ENCODE measurements around the gene RSPH9.

The RSPH9 gene

DNA sequence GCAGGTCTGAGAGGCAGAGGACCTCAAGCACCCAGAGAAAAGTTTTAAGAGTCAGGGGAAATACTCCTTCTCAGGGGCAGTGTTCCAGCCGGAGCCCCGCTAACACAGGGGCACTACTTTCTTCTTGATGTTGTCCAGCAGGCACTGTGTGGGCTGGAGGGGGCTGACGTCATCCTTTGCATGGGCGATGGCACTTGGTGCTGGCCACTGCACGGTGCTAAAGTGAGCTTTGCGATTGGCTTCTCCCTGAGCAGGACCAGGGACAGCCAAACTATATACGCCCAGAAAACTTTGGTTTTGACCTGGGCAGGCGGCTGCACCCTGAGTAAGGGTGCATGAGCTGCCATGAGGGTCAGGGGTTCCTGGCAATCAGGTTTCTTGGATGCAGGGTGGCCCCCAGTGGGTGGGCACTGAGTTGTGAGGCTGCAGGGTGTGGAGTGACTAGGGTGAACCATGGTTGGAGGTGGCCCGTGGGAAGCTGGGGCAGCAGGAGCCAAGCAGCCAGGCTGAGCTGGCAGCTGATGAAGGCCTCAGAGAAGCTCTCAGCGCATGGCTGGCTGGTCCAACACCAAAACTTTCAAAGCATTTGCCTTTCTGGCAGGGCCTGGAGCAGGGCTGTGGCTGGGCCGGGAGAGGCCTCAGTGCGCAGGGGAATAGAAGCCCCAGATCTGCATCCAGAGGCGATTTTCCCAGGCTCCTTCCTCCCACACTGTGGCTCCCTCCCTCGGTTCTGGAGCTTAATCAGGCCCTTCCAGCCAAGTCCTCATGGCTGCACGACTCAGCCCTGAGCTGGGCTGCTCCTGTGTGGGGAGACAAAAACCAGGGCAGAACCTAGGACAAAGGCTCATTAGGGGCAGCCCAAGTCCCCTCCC lies 24.4 kb downstream of the RSPH9 start:
- DNase-seq = no peak

DNA sequence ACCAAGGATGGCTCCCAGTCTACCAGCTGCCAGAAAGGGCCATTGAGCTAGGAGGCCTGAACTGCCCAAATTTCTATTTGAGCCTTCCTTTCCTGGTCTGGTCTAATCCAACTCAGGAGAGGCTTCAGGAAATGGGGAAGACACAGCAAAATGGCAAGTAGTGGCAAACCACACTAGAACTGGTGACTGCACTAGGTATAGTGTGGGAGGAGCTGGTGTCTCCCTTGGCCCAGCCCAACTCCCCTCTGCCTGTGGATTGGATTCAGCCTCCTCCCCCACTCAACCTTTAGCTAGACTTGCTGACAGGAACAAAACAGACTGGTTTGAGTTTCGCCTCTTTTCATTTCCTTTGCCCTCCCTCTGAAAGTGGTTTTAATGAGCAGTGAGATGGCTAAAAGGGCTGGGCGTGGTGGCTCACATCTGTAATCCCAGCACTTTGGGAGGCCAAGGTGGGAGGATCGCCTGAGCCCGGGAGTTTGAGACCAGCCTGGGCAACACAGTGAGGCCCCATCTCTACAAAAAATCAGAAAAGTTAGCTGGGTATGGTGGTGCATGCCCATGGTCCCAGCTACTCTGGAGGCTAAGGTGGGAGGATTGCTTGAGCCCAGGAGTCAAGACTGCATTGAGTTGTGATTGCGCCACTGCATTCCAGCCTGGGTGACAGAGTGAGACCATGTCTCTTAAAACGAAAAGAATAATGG lies 25.2 kb downstream of the RSPH9 start:
- DNase-seq = no peak

DNA sequence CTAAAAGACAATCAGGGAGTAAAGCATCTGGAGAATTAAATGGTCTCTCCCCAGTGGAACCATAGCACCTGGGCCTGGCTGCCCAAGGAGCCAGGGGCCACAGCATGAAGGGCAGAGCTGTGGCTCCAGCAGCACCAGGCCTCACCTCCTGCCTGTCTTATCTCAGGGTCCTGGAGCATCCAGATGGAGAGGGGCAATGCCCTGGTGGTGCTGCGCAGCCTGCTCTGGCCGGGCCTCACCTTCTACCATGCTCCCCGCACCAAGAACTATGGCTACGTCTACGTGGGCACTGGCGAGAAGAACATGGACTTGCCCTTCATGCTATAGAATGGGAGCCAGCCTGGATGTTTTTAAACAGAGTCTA lies 25.8 kb downstream of the RSPH9 start:
- no peak for DNase-seq

DNA sequence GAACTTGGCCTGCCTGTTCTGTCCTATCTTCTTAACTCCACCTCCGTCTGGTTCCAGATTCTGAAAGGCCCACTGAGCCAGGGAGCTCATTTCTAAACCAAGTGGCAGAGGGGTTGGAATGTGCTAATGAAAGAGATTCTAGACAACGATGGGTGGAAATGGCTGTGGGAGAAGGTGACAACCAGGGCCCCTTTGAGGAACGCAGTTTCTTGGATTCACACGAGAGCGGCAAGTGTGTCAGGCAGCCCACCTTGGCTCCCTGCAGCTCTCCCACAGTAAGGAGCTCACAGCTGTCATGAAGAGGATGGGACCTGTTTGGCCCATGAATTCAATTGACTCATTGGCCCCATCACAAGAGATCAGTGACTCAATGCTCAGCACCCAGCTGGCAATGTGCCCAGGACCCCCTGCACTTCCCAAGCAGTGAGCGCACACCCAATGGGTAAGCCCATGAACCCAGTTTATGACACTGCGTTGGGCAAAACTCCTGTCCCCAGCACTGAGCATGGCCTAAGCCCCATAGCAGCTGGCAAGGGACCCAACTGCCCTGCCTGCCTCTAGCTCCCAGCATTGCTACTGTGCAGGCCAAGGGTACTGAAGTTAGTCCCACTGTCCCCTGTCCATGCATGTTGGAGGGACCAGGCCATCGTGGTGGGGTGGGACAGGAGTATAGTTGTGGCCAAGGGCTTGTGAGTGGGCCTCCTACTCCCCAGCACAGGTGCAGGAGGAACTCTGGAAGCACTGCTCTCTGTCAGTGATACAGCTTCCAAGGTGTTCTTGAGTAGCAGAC lies 26.4 kb downstream of the RSPH9 start:
- DNase-seq = no peak

DNA sequence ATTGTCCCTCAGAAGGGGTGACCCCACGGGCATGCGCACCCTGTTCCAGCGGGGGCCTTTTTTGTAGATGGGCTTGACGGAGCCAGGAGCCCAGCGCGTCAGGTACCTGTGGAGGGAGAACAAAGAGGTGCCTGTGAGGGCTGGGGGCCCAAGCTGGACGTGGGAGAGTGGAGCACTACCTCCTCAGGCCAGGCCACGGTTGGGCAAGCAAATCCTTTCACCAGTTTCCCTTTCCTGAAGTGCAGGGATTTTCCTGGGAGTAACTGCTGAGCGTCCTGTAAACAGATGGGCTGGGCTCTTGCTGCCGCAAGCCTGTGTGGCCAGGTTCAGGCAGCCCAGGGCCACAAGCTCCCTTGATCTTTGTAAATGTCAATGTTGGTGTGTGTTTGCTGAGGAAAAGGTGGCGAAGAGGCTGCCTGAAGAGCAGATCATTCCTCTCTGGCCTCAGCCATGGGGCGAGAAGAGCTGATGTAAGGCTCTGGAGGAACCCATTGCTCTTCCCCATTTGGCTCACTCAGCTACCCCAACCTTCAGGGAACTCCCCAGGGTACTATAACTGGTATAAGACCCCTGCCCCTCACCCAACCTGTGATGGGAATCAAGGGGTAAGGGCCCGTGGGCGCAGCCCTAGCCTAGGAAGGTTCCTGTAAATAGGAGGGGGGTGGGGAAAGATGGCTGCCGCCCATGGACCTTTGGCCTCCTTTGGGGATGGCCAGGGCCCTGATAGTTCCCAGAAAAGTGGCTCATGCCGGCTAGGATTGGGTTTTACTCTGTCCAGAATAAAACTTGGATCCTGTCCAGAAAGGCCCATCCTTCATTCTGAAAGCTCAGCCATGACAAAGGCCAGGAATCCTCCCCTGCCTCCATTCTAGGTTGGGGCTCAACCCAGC lies 27.2 kb downstream of the RSPH9 start:
- DNase-seq = no peak

DNA sequence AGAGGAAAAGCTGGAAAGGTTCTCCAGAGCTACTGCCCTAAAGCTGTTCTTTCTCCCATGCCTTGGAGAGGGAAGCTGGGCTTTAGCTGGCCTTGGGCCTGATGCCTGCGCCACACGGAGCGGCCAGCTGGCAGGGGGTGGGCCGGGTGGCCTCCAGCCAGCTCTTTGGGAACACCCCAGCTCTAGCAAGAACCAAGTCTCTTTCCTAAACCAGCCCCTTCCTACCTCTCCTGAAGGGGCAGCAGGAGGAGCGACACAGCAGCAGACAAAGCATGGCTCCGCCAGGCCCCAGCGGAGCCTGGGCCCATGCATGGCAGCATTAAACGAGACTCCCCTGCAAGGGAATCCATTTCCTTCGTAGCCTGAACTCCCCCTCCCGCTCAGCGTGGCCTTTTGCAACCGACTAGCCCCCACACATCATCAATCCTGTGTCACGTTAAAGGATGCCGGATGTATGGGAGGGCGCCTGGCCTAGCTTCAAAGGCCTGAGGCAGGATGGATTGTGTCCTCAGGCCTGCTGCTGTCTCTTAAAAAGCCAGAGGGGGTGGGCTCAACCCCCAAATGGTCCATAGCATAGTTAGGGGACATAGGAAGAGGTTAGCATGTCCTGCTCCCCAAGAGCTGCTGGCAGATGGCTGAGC lies 28.7 kb downstream of the RSPH9 start:
- no peak for DNase-seq

DNA sequence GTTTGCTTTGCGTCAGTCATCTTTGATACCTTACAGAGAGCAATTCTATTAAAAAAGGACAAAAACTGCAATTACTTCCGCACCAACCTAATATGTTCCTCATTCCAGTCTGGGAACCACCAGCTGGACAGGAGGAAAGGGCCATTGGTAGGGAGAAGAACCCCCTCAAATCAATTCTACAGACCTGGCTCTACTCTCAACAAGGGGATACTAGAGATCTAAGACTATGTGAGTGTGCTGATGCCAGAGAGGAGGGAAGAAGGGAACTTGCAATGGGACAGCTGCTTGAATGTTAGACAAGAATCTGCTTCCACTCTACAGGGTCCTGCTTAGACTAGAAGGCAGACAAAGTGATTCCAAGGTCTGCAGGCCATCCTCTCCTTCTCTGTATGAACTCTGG lies 29.5 kb downstream of the RSPH9 start:
- no peak for DNase-seq

DNA sequence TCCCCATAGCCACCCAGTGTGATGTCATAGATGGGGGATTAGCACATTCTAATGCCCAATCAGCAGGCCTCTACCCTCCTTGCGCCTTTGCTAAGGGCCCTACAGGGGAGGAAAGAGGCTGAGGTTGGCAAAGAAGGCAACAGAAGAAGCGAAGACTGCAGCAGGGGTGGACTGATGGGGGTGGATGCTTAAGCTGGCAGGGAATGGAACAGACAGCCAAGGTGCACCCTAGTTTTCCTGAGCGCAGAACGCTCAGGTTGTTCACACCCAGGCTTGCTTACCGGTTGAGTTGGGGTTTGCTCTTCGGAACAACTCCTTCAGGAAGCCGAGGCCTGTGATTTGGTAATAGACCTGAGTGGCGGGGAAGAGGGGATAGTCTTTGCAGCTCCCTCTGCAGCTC lies 30.1 kb downstream of the RSPH9 start:
- no peak for DNase-seq

DNA sequence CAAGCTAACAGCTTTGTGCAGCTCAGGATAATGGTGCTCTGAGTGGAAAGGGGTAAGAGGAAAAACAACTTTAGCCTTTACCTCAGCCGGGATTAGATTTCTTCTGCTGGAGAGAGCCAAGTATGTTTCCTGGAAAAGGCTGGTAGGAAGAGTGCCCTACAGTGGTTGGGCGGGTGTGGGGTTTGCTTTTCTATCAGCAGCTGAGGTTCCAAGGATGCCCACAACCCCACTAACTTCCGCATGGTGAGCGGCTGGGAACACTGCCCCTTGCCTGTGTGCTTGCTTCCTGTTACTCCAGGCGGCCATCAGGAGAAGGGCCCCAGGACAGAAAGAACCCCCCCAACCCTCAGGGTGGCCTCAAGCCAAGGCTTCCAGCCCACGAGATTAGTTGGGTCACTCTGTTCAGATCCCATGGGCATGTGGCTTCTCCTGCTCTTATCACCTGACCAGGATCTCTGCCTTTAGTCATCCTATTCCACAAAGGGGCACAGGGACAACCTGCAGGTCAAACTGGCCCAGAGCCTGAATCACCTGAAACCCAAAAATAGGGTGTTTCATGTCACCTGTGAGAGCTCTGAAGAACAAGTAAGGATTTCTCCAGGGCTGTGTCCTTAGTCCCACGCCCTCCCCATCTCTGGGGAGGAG lies 32.2 kb downstream of the RSPH9 start:
- no peak for DNase-seq

DNA sequence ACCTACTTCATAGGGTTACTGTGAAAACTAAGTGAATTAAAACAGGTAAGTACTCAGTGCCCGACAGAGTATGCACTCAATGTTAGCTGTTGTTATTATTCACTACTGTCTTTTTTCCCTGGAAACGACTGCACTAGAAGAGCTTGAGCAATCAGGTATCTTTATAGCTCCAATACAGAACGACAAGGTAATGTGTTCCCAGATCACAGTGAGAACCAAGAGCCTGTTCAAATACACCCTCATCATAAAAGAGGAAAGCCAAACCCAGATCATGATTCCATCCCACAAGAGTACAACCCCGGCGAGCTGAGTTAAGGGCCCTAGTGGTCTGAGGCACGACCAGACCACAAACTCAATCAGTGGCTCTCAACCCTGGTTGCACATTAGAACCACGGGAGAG lies 32.9 kb downstream of the RSPH9 start:
- no peak for DNase-seq

DNA sequence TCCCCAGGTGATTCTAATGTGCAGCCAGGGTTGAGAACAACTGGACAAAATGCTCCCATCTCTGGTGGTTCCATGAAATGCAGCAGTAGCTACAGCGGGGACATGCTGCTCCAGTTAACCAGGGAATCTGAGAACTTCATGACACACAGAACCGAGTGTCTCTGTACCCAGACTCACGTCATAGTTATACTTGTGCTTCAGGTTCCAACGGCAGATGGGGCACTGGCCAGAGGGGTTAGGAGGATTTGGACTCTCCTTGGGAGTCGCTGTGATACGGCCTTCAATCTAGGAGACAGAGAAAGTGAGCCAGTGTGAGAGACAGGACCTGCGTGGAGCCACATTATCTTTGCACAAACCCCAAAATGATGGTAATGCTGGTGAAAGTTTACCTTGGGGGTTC lies 33.5 kb downstream of the RSPH9 start:
- DNase-seq = no peak

DNA sequence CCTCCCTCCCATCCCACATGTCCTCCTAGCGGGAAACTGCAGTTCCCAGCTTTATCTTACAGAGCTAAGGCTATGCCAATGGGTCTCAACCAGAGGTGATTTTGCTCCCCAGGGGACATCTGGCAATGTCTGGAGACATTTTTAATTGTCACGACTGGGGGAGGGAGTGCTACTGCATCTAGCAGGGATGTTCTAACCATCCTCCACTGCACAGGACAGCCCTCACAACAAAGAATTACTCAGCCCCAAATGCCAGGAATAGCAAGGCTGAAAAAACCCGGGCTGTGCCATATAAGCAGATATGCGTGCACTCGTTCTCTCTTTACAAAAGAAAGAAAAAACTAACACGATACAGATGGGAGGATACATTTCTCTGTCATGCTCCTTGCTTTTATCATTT lies 34.2 kb downstream of the RSPH9 start:
- DNase-seq = no peak

DNA sequence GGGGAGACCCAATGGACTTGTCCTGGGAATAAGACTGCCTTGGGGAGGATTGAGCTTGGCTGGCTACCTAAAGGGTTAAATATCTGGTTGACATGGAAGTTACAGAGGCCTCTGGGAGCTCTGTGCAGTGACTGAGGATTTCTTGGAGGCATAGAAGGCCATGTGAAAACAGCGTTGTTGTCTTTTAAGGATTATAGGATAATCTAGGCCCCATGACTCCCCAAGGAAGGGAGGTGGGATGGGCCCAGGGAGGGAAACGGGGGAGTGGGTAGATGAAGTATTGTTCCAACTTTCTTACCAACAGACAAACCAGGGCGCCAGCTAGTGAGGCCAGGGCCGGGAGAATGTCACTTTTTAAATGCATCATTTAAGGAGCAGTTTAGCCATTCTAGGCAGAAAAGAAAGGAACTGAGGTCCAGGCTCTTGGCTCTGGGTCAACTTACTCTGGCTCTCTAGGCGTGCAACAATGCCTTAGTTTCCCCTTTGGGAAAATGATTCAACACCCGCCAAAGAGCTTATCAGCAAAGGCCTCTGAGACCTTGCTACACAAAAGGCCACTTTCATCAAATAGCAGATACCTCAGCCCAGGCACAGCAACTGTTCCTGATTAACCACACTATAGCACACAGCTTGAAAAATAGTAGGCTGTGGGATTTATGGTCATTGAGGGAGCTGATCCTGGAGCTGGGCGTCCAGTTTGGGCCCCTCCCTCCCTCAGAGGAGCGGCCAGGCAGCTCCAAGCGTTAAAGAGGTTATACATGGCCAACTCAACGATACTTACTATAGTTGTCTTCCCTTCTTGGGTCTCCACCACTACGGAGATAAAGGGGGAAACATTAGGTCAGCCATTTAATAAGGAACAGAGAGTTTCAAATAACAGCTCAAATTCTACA lies 35.7 kb downstream of the RSPH9 start:
- no peak for DNase-seq

DNA sequence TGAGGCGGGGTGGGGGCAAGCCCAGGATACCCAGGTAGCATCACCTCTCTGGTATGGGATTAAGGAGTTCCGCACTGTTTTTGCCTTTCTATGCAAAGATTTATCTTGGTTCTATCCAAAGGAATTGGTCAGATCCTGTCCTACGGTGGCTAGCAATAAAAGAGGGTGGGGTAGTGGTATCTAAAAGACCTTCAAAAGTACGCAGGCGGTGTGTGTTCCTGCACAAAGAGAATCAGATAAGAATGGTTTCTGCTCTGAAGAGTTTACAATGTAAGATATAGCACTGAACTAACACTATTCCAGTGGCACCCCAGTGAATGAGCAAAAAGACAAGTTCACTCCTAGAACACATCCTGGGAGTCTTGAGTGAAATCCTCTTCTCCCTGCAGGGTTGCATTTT lies 36.5 kb downstream of the RSPH9 start:
- DNase-seq = no peak

DNA sequence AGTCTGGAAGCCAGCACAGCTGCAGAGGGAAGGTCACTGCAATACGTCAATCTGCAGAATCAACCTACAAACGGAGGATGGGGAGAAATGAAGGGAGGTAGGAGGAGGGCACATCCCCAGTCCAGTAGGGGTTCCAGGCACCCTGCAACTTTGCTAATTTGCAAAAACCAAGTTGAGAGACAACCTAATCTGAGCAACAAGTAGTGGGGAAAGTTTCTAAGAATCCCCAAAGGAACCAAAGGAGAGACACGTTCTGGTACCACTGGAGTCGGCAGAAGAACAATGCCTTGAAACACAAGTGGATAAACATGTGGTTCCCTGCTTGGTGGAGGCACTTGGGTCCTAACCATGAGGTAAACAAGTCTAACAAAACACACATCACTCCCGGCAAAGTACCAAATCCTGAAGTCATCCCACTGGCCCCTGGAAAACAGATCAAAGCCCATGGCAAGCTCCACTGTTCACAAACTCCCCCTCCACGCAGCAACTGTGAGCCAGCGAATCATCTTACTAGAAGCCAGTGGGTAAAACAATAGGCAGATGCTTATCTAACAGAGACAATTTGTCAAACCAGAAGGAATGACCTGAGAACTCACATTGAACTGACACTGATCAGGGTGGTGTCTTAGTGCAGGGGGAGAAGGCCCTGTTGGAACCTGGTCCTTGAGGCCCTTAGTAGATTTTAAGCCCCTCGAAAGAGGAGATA lies 38.0 kb downstream of the RSPH9 start:
- no peak for DNase-seq

DNA sequence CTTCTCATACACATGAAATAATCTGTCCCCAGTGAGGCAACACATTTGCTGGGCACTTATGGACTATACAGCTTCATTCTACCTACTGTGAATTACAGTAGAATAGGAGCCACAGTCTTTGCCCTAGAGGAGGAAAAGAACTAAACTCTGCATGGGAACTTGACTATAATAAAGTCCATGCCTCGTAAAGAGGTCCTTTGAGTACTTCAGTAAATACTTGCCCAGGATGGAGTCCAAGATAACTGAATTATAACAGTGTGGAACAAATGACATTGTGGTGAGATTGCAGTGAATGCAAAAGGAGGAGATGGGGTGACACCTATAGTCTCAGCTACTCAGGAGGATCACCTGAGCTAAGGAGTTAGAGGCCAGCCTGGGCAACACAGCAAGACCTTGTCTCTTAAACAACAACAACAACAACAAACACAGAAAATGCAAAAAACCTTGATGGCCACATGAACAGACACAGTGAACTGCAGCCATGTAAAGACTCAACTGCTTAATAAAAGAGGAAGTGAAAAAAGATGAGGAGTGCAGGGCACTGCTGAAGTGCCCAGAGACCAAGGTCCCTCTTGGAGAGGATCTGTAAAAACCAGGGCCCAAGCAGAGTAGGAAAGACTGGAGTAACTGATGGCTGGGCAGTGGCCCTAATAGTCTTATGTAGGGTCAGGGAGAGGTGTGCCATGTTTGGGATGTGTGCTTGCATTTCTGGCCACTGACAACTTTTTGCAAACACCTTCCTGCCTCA lies 39.0 kb downstream of the RSPH9 start:
- no peak for DNase-seq

DNA sequence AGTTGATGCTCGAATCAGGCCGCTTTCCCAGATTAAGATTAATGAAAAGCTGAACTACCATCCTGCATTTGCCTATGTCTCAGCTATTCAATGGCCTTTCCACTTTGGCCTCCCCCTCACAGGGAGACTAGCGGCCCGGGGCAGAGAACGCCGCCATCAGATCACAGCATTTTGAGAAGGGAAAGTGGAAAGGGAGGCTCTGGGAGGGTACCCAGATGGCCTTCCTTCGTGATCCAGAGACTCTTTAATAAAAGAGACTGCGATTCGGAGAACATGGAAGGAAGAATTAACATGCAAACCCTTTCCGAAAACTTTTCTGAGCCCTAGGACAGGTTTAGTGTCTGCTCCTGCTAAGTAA lies 42.2 kb downstream of the RSPH9 start:
- DNase-seq = no peak

DNA sequence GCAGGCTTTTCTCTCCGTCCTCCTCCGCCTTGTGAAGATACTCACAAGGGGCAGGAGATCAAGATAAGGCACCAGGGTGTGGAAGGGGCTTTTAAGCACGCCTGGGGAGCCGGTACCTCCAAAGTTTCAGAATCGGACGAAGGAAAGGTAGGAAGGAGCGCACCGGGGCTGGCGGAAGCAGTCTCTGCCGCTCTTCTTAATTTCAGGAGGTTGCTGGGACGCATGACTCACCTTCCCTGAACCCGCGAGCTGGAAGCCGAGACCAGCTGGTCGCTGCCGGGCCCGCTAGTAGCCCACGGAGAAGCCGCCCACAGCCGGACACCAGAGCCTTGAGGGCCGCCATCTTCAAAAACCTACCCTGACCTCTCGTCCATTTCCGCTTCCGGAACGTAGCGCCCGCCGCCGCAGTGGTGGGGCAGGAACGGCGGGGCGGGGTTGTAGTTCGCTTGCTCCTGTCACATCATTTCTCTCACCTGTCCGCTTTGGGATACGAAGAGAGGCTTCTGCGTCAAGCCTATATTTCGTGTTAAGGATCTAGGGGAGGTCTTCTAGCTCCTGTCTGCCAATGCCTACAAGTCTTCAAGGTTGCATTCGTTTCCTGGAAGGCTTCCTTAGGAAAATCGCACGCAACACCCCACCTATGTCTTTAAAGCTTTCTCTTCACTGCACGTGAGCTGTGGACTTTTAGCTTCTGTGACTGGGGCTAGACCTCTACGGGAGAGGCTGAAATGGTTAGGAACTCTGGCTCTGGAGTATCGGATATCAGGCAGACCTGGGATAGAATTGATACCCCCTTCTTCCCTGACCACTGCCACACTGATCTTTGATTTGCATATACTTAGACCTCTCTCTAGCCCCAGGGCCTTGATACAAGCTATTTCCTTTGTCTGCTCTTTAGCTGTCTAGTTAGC lies 42.9 kb downstream of the RSPH9 start, which contains the start of gene MRPS18A:
Gene MRPS18A (minus strand): TSS at position 355 of the 911 bp plus-strand sequence. CDS start 12 bp downstream, at position 343.
- peak; percentile 76 for DNase-seq
